ENCODE results near the gene NCK2. TPM values are rescaled to one million over a fixed set of nuclear protein-coding genes. Genes with fewer than 3 reads are reported as not detected.

The NCK2 gene
- total RNA-seq, 4 donors from 2014 or later, result 56.1 to 69.6 (median 58.7) TPM

DNA sequence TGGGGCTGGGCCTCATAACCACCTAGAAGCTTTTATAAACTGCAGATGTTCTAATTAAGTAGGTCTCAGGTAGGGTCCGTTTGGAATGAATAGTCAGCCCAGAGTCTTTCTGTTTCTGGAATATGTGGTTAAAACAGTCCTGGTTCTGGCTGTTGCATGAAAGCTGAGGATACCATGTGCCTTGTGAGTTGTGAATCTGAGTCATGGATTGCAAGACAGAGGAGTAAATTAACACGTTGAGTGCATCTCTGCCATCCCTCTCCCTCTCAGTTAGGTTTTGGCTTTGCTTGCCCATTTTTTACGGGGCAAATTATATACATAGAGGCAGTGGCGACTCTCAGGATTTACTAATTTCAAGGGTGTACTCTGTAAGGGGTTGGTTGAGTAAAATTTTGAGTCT, 59.1 kb downstream of the NCK2 start:
- intact Hi-C loops (cut with DNase I; ENCODE audit: low total_unique reads), result no loop called here
- H3K4me3 ChIP-seq (ENCODE audit: low read depth, poor library complexity, severe bottlenecking), result no peak overlapping the region
- DNase-seq (ENCODE audit: low spot score in 2 of 2), result no peak
- TF ChIP-seq POLR2A (IDR thresholded peaks at IDR 0.05) (no peak), CTCF (IDR thresholded peaks at IDR 0.05) (no peak)
- 69 to 71% methylated on average over 4 of the region's 4 CpGs for WGBS, 2 donors

- no peak overlapping the region for H3K4me3 ChIP-seq (ENCODE audit: low read depth, poor library complexity, severe bottlenecking)
- DNase-seq (ENCODE audit: low spot score in 2 of 2), result no peak
- TF ChIP-seq POLR2A (IDR thresholded peaks at IDR 0.05) (no peak), CTCF (IDR thresholded peaks at IDR 0.05) (no peak)
- intact Hi-C loops (cut with DNase I; ENCODE audit: low total_unique reads), result no loop called here
- 62 to 67% methylated on average over 3 of the region's 3 CpGs for WGBS, 2 donors
These were observed 59.6 kb downstream of the NCK2 start for GRCh38 chr2:105804266-105804665.

GRCh38 chr2:105806996-105807395, 62.3 kb downstream of the NCK2 start:
- intact Hi-C loops (cut with DNase I; ENCODE audit: low total_unique reads), result no loop called here
- TF ChIP-seq POLR2A (IDR thresholded peaks at IDR 0.05), result no peak
- no peak for TF ChIP-seq CTCF (IDR thresholded peaks at IDR 0.05)
- WGBS, 2 donors, result 86 to 95% methylated on average over 8 of the region's 8 CpGs
- H3K4me3 ChIP-seq (ENCODE audit: low read depth, poor library complexity, severe bottlenecking), result no peak overlapping the region
- no peak for DNase-seq (ENCODE audit: low spot score in 2 of 2)

DNA sequence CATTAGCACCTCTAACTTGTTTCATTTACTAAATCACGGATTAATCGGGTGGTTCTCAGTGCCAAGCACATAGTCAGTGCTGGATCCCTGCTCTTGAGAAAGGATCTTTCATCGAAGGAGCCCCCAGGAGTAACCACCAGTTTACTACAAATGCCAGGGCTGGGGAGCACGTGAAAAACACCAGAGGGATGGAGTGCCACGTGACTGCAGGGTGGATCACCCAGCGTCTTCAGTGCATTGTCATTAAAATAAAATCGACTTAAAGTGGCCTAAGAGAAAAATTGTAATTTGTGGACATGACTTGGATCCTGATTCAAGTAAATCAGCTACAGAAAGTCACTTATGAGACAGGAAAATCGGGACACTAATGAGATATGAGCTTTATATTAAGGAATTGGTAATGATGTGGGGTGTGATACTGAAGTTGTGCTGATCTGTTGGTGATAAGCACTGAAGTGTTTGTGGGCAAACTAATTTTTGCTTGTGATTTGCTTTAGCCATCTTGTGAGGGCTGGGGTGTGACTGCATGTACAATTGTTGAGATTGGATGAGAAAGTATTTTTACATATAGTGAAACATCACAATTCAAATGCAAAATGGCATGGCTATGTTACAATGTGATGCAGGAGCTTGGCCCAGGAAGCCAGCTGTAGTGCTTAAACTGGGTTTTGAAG, 63.8 kb downstream of the NCK2 start:
- intact Hi-C loops (cut with DNase I; ENCODE audit: low total_unique reads), result no loop called here
- TF ChIP-seq CTCF (IDR thresholded peaks at IDR 0.05) (no peak), POLR2A (IDR thresholded peaks at IDR 0.05) (no peak)
- WGBS, 2 donors, result 85 to 88% methylated on average over 8 of the region's 8 CpGs
- DNase-seq (ENCODE audit: low spot score in 2 of 2), result no peak
- H3K4me3 ChIP-seq (ENCODE audit: low read depth, poor library complexity, severe bottlenecking), result no peak overlapping the region

- TF ChIP-seq POLR2A (IDR thresholded peaks at IDR 0.05) (no peak), CTCF (IDR thresholded peaks at IDR 0.05) (no peak)
- WGBS, 2 donors, result 83 to 93% methylated on average over 4 of the region's 4 CpGs
- no peak overlapping the region for H3K4me3 ChIP-seq (ENCODE audit: low read depth, poor library complexity, severe bottlenecking)
- intact Hi-C loops (cut with DNase I; ENCODE audit: low total_unique reads), result no loop called here
- no peak for DNase-seq (ENCODE audit: low spot score in 2 of 2)
These were observed 64.4 kb downstream of the NCK2 start for GRCh38 chr2:105809097-105809473.

GRCh38 chr2:105809723-105810122, 65.0 kb downstream of the NCK2 start:
- WGBS, 2 donors, result 88 to 95% methylated on average over 3 of the region's 3 CpGs
- no peak overlapping the region for H3K4me3 ChIP-seq (ENCODE audit: low read depth, poor library complexity, severe bottlenecking)
- DNase-seq (ENCODE audit: low spot score in 2 of 2), result no peak
- intact Hi-C loops (cut with DNase I; ENCODE audit: low total_unique reads), result no loop called here
- no peak for TF ChIP-seq POLR2A (IDR thresholded peaks at IDR 0.05)
- TF ChIP-seq CTCF (IDR thresholded peaks at IDR 0.05), result no peak
